Left hindlimb (tissue), 1 donor: ENCODE measurements around the gene TMEM154.

Source experiments
- DNase-seq: peaks from one replicate; pipeline ENCODE4 v3.0.0-alpha.2; 2018

Gene TMEM154

GRCh38 chr4:152693871-152694270, 14.1 kb upstream of the TMEM154 start:
- no peak for DNase-seq

GRCh38 chr4:152691761-152692160, 12.0 kb upstream of the TMEM154 start:
- DNase-seq = no peak

- DNase-seq = no peak
Measured at GRCh38 chr4:152690706-152691651, 11.2 kb upstream of the TMEM154 start.

- no peak for DNase-seq
Measured at GRCh38 chr4:152689615-152690501, 10.1 kb upstream of the TMEM154 start.

GRCh38 chr4:152687974-152688599, 8.3 kb upstream of the TMEM154 start:
- DNase-seq = no peak

GRCh38 chr4:152686452-152687013, 6.7 kb upstream of the TMEM154 start:
- no peak for DNase-seq

- DNase-seq = no peak
Measured at GRCh38 chr4:152684587-152684986, 4.8 kb upstream of the TMEM154 start.

- DNase-seq = no peak
Measured at GRCh38 chr4:152684007-152684406, 4.2 kb upstream of the TMEM154 start.

- DNase-seq = no peak
Measured at GRCh38 chr4:152682143-152682941, 2.5 kb upstream of the TMEM154 start.

- DNase-seq = no peak
Measured at GRCh38 chr4:152680988-152681603, 1.3 kb upstream of the TMEM154 start.

GRCh38 chr4:152678841-152679240, 956 bp downstream of the TMEM154 start:
- DNase-seq = no peak

GRCh38 chr4:152677117-152677516, 2.7 kb downstream of the TMEM154 start:
- DNase-seq = no peak

GRCh38 chr4:152676052-152676854, 3.5 kb downstream of the TMEM154 start:
- DNase-seq = no peak

- no peak for DNase-seq
Measured at GRCh38 chr4:152674359-152674758, 5.4 kb downstream of the TMEM154 start.

GRCh38 chr4:152673489-152673888, 6.3 kb downstream of the TMEM154 start:
- DNase-seq = no peak

GRCh38 chr4:152672206-152673092, 7.3 kb downstream of the TMEM154 start:
- no peak for DNase-seq

- no peak for DNase-seq
Measured at GRCh38 chr4:152668338-152668964, 11.3 kb downstream of the TMEM154 start.

GRCh38 chr4:152667781-152668180, 12.0 kb downstream of the TMEM154 start:
- no peak for DNase-seq

- DNase-seq = no peak
Measured at GRCh38 chr4:152666946-152667345, 12.9 kb downstream of the TMEM154 start.
